ENCODE measurements around the gene CHDH. TPM values are rescaled to one million over a fixed set of nuclear protein-coding genes. Genes with fewer than 3 reads are reported as not detected.

The CHDH gene
- total and polyA plus RNA-seq, 4 donors: 0.56 to 3.7 (median 0.86) TPM

Other genes with a start within 250 kb of the CHDH start
- under 1 TPM; 0.52 to 0.96 TPM for gene IL17RB, start 149 bp upstream of the CHDH start, total RNA-seq
- gene IL17RB, start 149 bp upstream of the CHDH start, polyA plus RNA-seq: 1 to 10 TPM in 1 of 2 donors, under 1 TPM in 1; 0.23 to 1.9 TPM
- 10 to 100 TPM; 18.9 to 29.1 TPM for gene ACTR8, start 35.7 kb upstream of the CHDH start, total RNA-seq
- gene ACTR8, start 35.7 kb upstream of the CHDH start, polyA plus RNA-seq: 10 to 100 TPM in 1 of 2 donors, 1 to 10 TPM in 1; 5.4 to 14.0 TPM
- gene SELENOK, start 45.4 kb upstream of the CHDH start, total RNA-seq: 10 to 100 TPM; 44.0 to 62.3 TPM
- gene SELENOK, start 45.4 kb upstream of the CHDH start, polyA plus RNA-seq: 100 to 1,000 TPM in 1 of 2 donors, 10 to 100 TPM in 1; 94.9 to 115 TPM

All from aorta (tissue), 4 donors.